ENCODE measurements around the gene ZNF536.

Gene ZNF536

GRCh38 chr19:30361721-30362120, 10.5 kb upstream of the ZNF536 start:
- H3K27me3 ChIP-seq (ENCODE audit: insufficient read depth, poor library complexity, severe bottlenecking) = peaks cover 5% of the 10 kb centered on the region
- no peak overlapping the region for H3K4me3 ChIP-seq (replicated peaks; ENCODE audit: insufficient read depth, low read length)
- H3K27ac ChIP-seq (replicated peaks) = no peak overlapping the region
- TF ChIP-seq REST (IDR thresholded peaks at IDR 0.05; ENCODE audit: insufficient replicate concordance, low read depth) (no peak), CTCF (IDR thresholded peaks at IDR 0.05; ENCODE audit: insufficient read depth, low read length) (no peak), GABPA (IDR thresholded peaks at IDR 0.05; ENCODE audit: low read depth) (no peak), SPI1 (IDR thresholded peaks at IDR 0.05; ENCODE audit: borderline replicate concordance, low read depth) (no peak)
- no peak for DNase-seq (ENCODE audit: low read depth in 1 of 2, low spot score in 1 of 2)

GRCh38 chr19:30362156-30362754, 9.9 kb upstream of the ZNF536 start:
- Histone ChIP-seq H3K4me3 (replicated peaks; ENCODE audit: insufficient read depth, low read length) (no peak overlapping the region), H3K27me3 (ENCODE audit: insufficient read depth, poor library complexity, severe bottlenecking) (peaks cover 5% of the 10 kb centered on the region), H3K27ac (replicated peaks) (no peak overlapping the region)
- no peak for DNase-seq (ENCODE audit: low read depth in 1 of 2, low spot score in 1 of 2)
- TF ChIP-seq CTCF (IDR thresholded peaks at IDR 0.05; ENCODE audit: insufficient read depth, low read length) = no peak
- no peak for TF ChIP-seq SPI1 (IDR thresholded peaks at IDR 0.05; ENCODE audit: borderline replicate concordance, low read depth)
- TF ChIP-seq REST (IDR thresholded peaks at IDR 0.05; ENCODE audit: insufficient replicate concordance, low read depth) = no peak
- no peak for TF ChIP-seq GABPA (IDR thresholded peaks at IDR 0.05; ENCODE audit: low read depth)
- TF ChIP-seq POLR2AphosphoS5 (IDR thresholded peaks at IDR 0.05; ENCODE audit: low read depth) = no peak

- TF ChIP-seq GABPA (IDR thresholded peaks at IDR 0.05; ENCODE audit: low read depth) = no peak
- no peak for TF ChIP-seq SPI1 (IDR thresholded peaks at IDR 0.05; ENCODE audit: borderline replicate concordance, low read depth)
- TF ChIP-seq REST (IDR thresholded peaks at IDR 0.05; ENCODE audit: insufficient replicate concordance, low read depth) = no peak
- no peak for TF ChIP-seq CTCF (IDR thresholded peaks at IDR 0.05; ENCODE audit: insufficient read depth, low read length)
- no peak for TF ChIP-seq POLR2AphosphoS5 (IDR thresholded peaks at IDR 0.05; ENCODE audit: low read depth)
- no peak for DNase-seq (ENCODE audit: low read depth in 1 of 2, low spot score in 1 of 2)
- Histone ChIP-seq H3K27ac (replicated peaks) (no peak overlapping the region), H3K4me3 (replicated peaks; ENCODE audit: insufficient read depth, low read length) (no peak overlapping the region), H3K27me3 (ENCODE audit: insufficient read depth, poor library complexity, severe bottlenecking) (peaks cover 5% of the 10 kb centered on the region)
These were observed 9.1 kb upstream of the ZNF536 start for GRCh38 chr19:30363073-30363472.

Measured in HL-60 (cell line).